DMS153 treated with DMSO at 0.1 percent for 48 hours (cell line): Measurements from ENCODE around the gene FGF19.
A peak's percentile ranks its signal among the peaks of the same experiment; 100 is the strongest.

Experiments used
- DNase-seq: peaks from one replicate; lab custom pipeline; 2025; ENCODE audit not compliant: unreplicated experiment; lab: John Stamatoyannopoulos, UW

Gene FGF19

GRCh38 chr11:69718912-69719311 lies 15.1 kb upstream of the FGF19 start:
- no peak for DNase-seq

- peak; percentile 50 for DNase-seq
These were observed 14.3 kb upstream of the FGF19 start for GRCh38 chr11:69718147-69718546.

- no peak for DNase-seq
These were observed 13.3 kb upstream of the FGF19 start for GRCh38 chr11:69716891-69717747.

- DNase-seq: no peak
These were observed 12.3 kb upstream of the FGF19 start for GRCh38 chr11:69716099-69716498.

GRCh38 chr11:69715446-69715845 lies 11.6 kb upstream of the FGF19 start:
- DNase-seq: no peak

GRCh38 chr11:69711822-69712801 lies 8.3 kb upstream of the FGF19 start:
- no peak for DNase-seq

- DNase-seq: no peak
These were observed 5.0 kb upstream of the FGF19 start for GRCh38 chr11:69708736-69709401.

GRCh38 chr11:69707176-69707575 lies 3.4 kb upstream of the FGF19 start:
- DNase-seq: no peak

- no peak for DNase-seq
These were observed 2.3 kb upstream of the FGF19 start for GRCh38 chr11:69705901-69706787.

GRCh38 chr11:69705351-69705811 lies 1.6 kb upstream of the FGF19 start:
- DNase-seq: no peak

- DNase-seq: no peak
These were observed 859 bp upstream of the FGF19 start for GRCh38 chr11:69704508-69705253.

- no peak for DNase-seq
These were observed 412 bp downstream of the FGF19 start for GRCh38 chr11:69703453-69703767.

- no peak for DNase-seq
These were observed 911 bp downstream of the FGF19 start for GRCh38 chr11:69702769-69703452.

- no peak for DNase-seq
These were observed 1.6 kb downstream of the FGF19 start for GRCh38 chr11:69702239-69702691.

- peak; percentile 60 for DNase-seq
These were observed 3.3 kb downstream of the FGF19 start for GRCh38 chr11:69700278-69701140.

- peak; percentile 23 for DNase-seq
These were observed 4.6 kb downstream of the FGF19 start for GRCh38 chr11:69699213-69699612.

GRCh38 chr11:69698362-69698761 lies 5.5 kb downstream of the FGF19 start:
- no peak for DNase-seq

GRCh38 chr11:69697861-69698260 lies 6.0 kb downstream of the FGF19 start:
- no peak for DNase-seq
